Activated CD8-positive, alpha-beta memory T cell treated with anti-CD3 and anti-CD28 coated beads for 48 hours (primary cell): ENCODE measurements around the gene SPTB.

Experiments used
- DNase-seq, 3 experiments: peaks; one replicate each; pipeline ENCODE4 v3.0.0-alpha.2; 2020; ENCODE audit warnings: low read depth in 2 of 3, low spot score in 2 of 3

Gene SPTB

DNA sequence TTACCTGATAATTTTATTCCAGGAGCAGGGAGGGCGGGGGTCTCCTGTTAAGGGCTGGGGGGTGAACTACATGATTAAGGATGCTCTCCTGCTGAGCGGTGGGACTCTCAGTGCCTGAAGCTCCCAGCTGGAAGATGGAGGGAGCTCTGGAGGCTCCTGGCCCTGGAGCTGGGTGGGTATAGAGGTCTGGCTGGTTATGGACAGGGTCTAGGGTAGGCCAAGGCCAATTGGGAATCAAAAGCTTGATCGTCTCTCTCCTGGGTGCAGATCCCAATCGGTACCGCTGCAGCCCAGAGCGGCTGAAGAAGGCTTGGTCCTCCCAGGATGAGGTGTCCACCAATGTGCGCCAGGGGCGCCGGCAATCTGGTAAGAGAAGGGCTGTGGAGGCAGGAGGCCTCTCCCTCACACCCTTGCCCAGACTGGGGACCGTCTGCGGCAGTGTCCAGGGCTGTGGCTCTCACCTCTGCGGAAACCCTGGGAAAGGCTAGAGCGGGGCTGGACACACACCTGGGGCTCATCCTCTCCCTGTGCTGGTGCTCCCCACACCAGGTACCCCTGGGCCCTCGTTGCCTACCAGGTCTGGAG, 147.1 kb downstream of the SPTB start:
- no peak for DNase-seq

DNA sequence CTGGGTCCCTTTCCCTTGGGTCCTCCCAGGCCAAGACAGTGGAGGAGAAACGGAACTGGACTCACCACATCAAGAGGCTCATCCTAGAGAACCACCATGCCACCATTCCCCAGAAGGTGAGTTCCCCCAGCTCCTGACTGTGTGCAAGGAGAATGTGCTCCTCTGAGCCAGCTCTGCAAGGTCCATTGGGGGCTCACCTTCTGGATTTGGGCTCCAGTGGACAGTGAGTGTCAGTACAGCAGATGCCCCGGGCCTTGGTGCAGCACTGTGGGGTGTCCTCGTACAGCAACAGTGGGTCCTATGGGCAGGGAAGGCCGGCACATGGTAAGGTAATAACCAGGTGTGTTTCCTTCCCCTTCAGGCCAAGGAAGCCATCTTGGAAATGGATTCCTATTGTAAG, 147.6 kb downstream of the SPTB start:
- no peak for DNase-seq

GRCh38 chr14:64731141-64731581, 148.5 kb downstream of the SPTB start:
- no peak for DNase-seq

- no peak for DNase-seq
These were observed 149.0 kb downstream of the SPTB start for GRCh38 chr14:64730681-64731080.

DNA sequence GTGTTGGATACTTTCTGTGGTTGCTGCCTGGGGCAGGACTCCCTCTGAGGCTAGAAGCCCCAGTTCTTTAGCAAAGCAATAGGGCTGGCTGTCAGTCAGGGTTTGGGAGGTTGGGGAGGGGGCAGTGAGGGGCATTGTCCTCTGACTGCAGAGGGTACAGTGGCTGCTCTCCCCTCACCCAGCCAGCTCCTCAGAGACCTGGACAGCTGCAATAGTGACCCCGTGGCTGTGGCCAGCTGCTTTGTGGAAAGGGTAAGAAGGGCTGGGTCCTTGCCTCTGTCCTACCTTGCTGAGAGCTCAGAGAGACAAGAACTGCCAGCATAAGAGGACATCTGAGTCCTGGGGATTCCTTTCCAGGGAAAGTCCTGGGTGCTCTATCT, 149.7 kb downstream of the SPTB start:
- DNase-seq = no peak

GRCh38 chr14:64729386-64730060, 150.2 kb downstream of the SPTB start:
- no peak for DNase-seq

DNA sequence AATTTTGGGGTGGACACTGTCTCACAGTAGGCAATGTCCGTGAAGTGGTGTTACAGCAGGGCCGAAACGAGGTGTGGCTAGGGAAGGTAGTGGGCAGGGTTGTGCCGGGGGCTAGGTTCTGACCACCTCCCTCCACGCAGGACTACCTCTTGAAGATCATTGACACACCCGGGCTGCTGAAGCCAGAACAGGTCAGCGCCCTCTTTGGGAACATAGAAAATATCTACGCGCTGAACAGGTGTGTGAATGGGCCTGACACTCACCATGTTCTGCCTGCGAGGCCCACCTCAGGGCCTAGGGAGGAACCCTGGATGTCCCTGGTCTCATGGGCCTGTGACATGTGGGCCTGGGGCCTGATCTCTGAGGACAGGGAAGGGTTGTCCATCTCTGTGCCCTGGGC, 150.9 kb downstream of the SPTB start:
- no peak for DNase-seq

- no peak for DNase-seq
These were observed 151.6 kb downstream of the SPTB start for GRCh38 chr14:64728106-64728505.

GRCh38 chr14:64727551-64728071, 152.1 kb downstream of the SPTB start:
- no peak for DNase-seq

GRCh38 chr14:64726585-64726890, 153.2 kb downstream of the SPTB start:
- DNase-seq = no peak

DNA sequence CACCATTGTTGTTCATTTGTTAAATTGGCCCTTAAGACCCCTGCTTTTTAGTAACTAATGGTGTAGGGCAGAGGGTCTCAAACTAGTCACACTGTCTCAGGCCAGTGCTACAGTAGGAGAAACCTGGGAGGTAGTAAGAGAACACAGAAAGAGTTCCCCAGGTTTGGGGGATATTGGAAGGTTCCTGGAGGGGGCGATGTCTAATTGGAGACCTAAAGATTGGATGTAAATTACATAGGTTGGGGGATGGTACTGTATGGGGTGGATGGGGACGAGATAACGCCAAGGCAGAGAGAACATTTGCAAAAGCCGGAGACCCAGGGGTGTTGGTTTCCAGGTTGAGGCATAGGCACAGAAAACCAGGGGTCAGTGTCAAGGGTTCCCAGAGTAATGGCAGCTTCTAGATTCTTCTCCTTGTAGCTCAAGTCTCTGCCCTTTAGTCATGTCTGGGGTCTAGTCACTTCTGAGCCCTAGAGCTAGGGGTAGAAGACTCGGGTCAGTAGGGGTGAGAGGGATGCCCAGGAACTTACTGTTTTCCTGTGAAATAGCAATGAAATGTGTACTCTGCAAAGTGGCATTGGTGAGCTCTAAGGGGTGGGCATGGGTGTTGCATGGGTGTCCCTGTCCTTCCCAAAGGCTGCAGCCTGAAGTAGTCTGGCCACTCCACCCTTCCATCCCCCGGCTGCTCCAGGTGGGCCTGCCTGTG, 153.7 kb downstream of the SPTB start:
- no peak for DNase-seq

DNA sequence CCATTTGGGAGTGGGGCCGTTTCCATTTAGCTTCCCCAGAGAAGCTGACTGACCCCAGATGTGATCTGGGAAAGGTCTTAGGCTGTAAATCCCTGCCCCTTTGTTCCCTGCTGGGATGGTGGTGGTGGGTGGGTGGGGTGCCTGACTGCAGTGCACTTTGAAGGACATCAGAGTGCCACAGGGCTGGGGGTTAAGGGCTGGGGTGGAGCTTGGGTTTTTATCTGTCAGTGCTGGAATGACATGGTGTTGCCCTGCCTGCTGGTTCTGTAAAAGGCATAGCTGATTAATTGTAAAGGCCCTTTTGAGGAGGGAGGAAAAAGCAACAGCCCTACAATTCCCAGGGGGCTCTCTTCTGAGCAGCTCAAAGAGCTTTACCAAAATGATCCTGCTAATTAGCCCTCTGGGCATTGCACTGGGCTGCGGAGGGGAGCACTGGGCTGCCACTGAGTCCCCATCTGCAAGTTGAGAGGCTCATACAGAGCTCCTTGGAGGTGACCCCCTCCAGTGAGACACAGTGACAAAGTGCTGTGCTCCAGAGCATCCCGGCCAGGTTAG, 154.4 kb downstream of the SPTB start:
- DNase-seq = no peak

GRCh38 chr14:64724578-64724930, 155.2 kb downstream of the SPTB start:
- no peak for DNase-seq

GRCh38 chr14:64723691-64724577, 155.8 kb downstream of the SPTB start:
- no peak for DNase-seq

GRCh38 chr14:64722842-64723447, 156.8 kb downstream of the SPTB start:
- DNase-seq = no peak

- no peak for DNase-seq
These were observed 157.8 kb downstream of the SPTB start for GRCh38 chr14:64721899-64722298.

DNA sequence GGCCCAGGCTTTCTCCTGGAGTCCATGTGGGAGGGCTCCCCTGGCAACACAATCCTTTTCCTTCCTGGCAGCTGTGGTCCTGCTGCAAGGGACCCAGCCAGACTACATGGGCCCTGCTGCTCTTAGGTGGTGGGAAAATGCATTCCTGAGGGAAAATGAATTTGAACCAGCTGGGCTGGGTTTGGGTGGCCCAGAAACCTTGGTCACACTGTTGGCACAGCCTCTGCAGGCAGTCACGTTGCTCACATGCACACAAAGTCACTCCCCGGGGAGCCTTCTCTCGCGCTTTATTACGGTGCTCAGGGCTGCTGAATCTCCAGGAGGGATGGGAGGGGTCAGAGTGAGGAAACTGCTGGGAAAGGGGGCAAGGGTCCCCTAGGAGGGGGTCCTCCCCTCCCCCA, 158.3 kb downstream of the SPTB start:
- DNase-seq = no peak

GRCh38 chr14:64720131-64720576, 159.6 kb downstream of the SPTB start:
- no peak for DNase-seq

DNA sequence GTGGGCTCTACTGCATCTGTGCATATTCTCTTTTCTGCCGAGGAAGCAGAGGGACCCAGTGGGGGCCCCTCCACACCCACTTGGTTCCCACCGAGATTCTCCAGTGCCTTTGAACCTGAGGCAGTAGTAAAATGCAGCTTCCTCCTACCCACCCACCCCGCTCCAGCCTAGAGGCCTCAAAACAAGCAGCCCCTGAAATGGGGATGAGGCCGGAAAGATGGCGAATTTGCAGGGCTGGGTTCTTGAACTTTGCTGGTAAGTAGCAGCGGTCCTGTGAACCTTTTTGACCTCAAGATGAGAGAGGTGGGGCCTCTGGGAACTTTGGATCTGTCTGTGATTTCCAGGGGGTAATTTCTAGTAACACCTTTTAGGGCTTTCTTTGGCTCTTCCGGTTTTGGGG, 160.1 kb downstream of the SPTB start:
- no peak for DNase-seq

DNA sequence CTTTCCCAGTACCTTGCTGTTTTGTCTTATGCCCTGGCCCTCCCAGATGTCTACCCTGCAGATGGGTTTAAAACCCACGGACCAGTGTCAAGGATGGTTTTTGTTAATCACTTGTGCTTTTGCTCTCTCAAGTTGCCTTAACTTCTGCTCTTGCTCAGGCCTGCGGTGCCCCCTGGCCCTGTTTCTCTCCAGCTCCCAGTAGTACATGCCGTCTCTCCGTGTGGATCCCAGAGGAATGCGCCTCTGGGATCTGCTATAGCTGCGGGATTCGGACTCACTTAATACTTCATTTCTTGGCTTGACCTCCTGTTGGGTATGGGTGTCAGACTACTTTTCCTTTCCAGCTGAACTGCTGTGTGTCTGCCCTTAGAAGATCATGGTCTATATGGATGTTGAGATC, 160.9 kb downstream of the SPTB start:
- no peak for DNase-seq

- no peak for DNase-seq
These were observed 161.8 kb downstream of the SPTB start for GRCh38 chr14:64717870-64718269.
